HG03175 (cell line): Measurements from ENCODE around the gene GRIN2A.

ENCODE experiments used
- ATAC-seq: cut with Tn5 transposase; IDR thresholded peaks from one replicate; pipeline ENCODE4 v1.9.1; 2021; ENCODE audit warnings: mild to moderate bottlenecking, moderate library complexity; ENCODE audit not compliant: unreplicated experiment

GRIN2A gene

DNA sequence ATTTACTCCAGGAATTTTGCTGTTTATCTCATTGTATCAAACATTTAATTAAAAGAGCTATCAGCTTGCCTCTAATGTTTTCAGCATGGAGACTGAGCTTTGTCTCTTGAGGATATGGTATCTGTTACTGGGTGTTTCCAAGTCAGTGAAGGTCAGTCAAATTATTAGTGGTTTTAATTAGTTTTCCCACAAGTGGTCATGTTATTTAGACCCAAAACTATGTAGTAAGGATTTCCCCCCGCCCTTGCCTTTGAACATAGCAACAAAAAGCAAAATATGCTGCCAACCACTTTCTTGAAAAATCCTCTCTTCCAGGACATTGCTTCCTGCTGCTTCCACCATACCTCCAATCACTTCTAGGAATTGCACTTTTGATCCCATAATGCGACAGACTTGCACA lies 355.6 kb downstream of the GRIN2A start:
- no peak for ATAC-seq

DNA sequence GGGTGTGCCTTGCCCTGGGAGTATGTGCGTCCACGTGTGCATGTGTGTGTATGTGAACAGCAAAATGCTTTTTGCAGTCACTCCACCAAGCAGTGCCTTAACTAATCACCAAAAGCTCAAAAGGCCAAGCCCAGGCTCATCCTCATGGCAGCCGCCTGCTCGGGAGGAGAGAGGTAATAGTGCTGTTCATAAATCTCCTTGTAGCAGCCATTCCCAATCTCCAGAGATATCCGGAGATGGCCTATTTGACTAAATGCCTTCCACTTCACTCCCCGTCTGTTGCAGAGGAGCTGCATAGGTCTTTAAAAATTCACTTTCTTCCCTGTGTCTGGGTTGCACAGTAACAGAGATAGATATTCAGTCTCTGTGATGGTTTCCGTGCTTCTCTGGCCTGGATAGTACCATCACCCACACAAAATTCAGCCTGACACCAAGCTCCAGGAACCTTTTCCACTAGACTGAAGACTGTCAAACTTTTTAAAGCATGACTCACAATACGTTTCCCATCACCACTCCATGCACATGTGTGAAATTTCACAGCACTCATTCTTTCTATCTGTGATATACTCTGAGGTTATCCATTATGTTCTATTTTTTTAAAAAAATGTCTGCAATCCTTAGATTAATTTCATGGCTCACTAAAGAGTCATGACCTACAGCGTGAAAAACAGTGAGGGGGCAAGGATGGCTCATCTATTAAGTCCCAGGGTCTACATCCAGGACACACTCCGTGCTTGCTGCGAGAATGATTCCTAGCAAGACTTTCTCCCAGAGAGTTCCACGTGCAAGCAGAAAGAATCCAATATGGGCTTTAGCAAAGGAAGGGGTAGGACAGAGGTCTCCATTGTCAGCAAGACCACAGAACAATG lies 357.8 kb downstream of the GRIN2A start:
- ATAC-seq, result no peak

DNA sequence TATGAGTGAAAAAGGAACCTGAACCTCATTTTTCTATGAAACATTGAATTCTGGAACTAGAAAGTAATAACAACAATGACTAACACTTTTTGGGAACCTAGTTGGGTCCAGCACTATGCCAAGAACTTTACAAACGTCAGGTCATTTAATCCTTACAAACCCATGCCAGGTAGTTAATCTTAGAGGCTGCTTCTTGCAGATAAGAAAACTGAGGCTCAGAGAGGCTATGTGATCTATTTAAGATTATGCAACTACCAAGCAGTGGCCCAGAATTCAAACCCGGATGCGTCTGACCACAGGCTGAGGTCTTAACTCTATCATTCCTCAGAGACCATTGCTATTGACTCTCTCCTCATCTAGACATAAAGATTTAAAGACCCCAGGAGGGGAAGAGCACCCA lies 358.7 kb downstream of the GRIN2A start:
- no peak for ATAC-seq

DNA sequence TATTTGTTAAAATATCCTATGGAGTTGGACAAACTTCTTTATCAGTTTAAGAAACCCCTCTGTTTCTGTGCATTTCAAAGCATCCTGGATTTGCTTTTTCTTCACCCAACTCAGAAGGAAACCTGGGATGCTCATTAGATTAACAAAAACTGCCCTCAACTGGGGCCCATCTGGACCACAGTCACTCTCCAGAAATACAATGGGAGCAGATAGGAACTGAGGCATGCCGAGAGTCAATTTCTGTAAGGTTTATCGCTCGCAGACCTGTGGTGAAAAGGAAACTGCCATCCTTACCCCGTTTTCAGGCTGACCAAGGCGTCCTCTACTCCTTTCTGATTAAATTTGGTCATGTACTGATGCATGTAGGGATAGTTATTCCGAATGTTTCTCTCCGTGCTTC lies 360.3 kb downstream of the GRIN2A start:
- no peak for ATAC-seq

DNA sequence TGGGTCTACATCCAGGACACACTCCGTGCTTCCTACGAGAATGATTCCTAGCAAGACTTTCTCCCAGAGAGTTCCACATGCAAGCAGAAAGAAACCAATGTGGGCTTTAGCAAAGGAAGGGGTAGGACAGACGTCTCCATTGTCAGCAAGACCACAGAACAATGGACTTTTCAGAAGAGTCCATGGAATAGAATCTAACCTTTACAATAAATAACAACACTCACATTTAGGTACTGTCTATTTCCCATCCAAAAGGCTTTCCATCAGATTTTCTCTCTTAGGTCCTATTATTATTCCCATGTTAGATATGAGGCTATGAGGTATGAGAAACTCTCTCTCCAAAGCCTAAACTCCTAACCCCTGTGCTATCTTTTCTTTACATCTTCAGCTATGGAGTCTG lies 360.9 kb downstream of the GRIN2A start:
- ATAC-seq, result no peak

DNA sequence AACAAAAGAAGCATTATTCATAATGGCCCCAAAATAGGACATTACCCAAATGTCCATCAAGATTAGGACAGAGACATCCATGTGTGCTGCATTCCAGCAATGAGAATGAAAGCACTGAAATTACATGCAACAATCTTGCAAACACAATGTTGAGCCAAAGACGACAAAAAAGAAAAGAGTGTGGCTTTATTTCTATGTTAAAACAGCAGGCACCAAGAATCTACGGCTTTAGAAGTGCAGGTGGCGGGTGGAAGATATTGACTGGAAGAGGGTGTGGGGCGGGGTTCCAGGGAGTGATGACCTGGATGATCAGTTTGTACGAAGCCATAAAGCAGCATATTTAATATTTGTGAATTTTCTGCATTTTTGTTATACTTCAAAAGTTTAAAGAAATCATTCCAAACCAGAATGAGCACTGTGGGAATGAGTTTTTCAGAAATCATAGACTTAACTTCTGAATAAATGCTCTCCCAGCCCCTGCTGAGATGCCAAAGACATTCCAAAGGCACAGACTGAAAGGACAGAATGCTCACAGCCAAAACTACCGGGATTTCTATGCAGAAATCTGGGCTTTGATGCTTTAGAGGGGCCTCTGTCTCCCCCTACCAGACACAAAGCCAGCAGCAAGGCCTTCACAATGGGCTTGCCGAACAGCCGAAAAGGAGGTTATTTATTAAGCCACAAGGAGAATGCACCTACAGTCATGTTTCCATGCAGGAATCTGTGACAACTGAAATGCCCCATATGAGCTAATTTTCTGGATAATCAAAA lies 361.6 kb downstream of the GRIN2A start:
- ATAC-seq, result no peak

DNA sequence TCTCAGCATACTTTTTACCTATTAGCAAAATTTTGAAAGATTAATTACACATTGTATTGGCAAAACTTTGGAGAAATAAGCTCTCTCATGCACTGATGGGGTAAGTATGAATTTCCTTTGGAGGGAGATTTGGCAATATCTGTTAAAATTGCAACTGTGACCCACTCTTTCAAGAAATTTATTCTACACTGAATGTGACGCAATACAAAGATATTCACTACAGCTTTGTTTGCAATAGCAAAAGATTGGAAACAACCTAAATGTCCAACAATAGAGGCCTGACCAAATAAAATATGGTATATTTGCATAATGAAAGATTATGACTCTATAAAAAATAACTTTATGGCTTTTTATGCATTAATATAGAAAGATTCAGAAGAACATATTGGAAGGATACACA lies 363.5 kb downstream of the GRIN2A start:
- ATAC-seq, result no peak

DNA sequence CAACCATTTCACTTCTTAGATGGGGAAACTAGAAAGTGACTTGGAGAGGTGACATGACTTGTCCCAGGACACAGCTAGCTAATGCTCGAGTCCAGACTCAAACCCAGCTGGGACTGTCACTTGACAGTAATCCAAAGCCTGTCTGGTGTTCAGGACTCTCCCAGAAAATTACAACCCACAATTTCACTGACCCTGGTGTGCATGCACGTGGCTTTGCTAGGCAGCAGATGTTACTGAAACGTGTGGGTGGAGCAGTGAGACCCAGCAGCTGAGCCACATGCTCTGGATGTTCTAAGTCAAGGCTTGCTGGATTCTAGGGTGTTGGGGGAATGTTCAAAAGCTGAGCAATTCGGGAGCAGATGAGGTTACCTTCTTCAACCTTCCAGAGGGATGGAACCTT lies 364.6 kb downstream of the GRIN2A start:
- ATAC-seq, result no peak

DNA sequence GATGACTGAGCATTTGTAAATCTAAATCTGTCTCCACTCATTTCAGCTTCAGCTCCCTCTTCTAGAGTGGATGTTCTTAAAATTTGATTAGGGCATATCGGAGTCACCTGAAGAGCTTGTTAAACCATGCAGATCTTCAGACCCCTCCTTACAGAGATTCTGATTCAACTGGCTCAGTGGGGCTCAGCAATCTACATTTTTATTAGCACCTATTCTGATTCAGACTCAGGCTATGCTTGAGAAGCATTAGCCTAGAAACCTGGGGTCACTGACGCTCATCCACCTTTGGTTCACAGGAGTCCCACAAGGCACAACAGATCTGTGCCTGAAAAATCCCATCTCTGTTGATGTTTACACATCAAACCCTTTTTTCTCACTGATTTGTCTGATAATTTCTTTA lies 365.6 kb downstream of the GRIN2A start:
- no peak for ATAC-seq

DNA sequence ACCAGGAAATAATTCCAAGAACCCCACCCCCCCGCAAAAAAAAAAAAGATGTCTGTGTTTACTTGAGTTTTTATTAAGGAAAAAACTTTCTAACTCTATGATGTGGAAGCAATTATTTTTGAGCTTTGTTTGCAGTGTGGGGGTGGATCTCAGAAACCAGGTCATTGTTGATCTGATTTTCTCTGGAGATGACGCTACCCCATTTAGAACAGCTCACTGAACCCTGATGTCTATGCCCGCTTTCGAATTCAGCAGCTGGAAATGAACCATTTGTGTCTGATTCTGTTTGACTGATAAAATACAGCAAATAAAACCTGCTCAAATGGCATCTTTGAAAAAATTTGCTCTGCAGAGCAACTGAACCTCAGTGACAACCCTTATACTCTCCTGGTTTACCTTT lies 368.6 kb downstream of the GRIN2A start:
- no peak for ATAC-seq

DNA sequence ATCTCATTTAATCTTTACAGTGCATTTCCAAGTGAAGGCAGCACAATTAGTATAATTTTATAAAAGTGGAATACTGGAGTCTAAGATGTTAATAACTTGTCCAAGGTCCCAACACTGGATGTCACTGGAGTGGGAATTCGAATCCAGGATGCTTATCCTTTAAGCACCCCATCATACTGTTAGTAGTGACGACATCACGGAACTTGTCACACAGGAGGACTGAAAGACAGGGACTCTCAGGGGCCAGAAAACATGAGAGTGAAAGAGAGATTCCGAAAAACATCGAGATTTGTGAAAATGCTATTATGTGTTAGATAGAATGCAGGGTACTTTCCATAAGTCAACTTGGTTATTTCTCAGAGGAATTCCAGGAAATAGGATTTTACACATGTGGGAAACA lies 374.0 kb downstream of the GRIN2A start:
- no peak for ATAC-seq

DNA sequence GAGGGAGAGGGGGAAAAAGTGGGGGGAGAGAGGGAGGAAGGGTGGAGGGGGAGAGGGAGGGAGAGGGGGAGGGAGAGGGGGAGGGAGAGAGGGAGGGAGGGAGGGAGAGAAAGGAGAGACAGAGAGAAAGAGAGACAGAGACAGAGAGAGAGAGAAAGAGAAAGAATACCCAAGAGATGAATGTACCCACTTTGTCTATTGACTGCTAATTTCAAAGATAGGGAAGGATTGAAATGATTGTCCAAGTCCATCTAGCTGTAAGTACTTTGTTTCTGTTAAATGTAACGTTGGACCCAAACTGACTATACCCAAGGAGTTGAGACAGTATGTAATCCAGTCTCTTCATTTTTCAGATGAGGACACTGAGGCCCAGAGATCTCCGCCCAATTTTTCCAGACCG lies 374.9 kb downstream of the GRIN2A start:
- no peak for ATAC-seq

DNA sequence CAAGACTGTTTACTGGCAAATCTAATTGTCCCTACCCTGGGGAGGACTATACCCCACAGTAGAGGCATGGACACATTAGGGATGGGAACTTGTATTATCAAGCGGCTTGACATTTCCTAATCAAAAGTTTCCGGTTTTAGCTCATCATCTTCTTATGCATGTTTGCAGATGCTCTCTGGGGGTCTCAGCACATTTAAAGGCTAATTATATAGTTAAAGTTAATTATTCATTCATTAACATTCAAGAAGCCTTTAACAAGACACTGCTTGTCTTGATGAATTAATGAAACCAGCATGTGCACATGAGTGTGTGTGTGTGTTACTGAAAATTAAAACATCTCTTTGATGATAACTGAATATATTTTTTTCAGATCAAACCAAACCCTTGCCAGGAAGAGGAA lies 377.1 kb downstream of the GRIN2A start:
- no peak for ATAC-seq

DNA sequence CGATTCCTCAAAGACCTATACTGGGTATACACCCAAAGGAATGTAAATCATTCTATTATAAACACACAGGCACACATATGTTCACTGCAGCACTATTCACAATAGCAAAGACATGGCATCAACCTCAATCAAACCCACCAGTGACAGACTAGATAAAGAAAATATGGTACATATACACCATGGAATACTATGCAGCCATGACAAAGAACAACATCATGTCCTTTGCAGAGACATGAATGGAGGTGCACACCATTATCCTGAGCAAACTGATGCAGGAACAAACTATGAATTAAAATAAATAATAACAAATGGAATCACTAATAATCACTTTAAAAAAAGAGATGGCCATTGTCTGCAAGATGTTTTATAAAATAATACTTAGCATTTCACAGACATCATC lies 380.1 kb downstream of the GRIN2A start:
- ATAC-seq, result no peak

DNA sequence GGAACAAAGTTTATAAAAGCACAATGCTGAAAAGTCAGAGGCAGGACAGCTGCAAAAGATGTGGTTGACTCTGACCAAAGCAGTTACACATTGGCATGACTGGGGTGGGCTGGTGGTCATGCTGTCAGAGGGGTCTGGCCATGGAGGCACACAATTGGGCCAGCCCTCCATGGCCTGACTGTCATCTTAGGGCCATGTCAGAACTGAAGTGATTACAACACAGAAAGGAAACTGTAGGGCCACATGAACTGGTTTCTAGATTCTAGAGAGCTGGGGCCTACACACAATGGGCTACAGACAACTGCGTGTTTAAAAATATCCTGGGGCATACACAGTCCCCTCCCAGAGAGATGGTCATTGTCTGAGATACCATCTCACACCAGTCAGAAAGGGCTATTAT lies 380.6 kb downstream of the GRIN2A start:
- no peak for ATAC-seq

DNA sequence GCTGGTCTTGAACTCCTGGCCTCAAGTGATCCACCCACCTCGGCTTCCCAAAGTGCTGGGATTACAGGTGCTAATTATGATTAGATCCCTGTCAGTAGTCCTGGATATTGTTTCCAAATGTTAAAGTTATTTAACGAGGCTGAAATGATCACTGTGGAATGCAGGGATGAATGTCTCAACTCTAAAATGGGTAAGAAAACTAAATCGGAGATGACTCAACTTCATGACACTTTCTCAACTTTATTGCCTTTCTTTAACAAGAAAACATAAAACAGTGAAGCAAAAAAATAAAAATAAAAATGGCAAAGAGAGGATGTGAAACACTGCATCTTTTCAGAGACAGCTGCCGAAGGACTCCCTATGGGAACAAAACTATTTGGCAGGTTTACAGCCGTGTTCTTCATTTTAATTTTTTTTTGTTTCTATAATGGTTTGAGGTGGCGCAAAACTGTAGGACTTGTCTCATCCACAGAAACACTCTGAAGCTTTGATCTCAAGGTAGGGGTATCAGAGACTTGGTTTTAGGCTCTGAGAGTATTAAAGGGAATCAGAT lies 382.0 kb downstream of the GRIN2A start:
- ATAC-seq, result no peak

DNA sequence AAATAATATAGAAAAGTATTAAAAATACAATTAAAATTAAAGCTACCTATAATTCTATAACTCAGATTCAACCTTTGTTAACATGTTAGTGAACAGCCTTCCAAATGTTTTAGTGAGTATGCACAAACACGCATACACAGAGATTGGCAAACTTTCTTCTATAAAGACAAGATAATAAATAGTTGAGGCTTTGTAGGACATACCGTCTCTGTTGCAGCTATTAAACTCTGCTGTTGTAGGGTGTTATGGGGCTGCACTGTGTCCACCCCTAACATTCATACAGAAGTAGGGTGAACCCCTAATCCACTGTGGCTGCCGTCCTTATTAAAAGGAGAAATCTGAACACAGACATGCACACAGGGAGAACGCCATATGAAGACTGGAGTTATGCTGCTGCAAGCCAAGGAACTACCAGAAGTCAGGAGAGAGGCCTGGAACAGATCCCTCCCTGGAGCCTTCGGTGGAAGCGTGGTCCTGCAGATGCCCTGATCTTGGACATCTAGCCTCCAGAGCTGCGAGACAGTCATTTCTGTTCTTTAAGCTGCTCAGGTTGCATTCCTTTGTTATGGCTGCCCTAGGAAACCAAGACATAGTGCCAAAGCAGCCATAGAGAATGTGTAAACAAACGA lies 383.2 kb downstream of the GRIN2A start:
- ATAC-seq, result no peak

DNA sequence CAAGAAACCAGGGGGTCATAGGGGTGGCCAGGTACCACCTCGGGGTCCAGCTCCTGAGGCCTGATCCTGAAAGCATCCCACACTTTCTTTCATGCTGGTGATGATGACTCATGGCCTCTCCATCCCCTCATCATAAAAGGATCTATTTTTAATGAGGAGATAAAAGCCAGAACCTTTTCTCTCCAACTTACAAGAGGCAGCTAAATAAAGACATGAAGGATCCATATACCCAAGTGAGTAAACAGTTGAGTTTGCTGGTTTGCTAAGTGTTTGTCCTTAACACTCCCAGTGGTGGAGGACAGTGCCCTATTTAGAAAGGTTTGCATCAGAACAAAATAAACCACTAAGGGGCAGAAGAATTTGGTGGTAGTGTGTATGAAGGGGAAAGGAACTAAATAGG lies 383.8 kb downstream of the GRIN2A start:
- no peak for ATAC-seq

DNA sequence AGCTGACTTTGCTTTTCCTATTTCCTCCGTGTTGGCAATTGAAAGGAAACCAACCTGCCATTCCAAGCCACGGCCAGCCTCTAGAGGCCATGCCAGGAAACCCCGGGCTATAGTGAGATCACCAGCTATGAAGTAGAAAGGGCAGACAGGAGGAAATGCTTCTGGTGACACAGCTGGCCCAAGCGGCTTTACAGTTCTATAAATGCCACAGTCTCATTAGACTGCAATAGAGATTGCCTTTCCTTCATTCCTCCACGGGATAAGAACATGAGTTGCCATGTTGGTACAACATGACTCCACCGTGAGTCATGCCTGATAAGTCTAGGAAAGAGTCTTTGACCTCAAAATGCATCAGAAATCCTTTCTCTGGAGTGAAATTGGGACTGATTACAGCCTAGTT lies 384.9 kb downstream of the GRIN2A start:
- no peak for ATAC-seq

DNA sequence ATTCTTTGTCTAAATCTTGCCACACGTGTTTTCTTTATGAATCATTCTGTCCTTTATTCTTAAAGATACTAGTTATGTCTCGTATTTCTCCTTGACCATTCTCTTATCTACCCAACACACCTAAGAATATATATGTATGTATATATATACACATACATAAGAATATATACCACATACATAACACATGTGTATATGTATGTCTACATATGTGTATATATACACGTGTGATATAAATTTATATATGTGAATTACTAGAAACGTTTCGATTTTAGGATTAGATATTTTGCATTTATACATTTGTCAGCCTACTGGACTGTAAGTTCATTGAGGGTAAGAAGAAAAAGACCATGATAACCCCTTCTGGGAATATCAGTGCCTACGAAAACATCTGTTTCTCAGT lies 388.6 kb downstream of the GRIN2A start:
- no peak for ATAC-seq

DNA sequence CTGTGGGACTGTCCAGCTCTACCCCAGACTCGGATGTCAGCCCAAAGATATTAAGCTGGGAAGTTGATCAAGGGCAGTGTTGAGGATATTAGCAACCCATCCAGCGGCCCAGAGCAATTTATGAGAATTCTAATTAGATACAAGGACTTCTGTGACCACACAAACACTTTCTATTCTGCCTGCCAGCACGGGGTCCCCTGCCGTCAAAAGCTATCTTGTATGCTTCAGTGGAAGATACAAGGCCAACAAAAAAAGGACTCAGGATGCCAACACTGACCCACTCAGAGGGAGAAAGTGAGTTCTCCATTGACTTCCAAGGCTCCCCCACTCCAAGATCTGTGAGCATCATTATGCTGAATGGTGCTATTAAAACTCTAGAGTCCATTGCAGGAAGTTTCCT lies 390.7 kb downstream of the GRIN2A start:
- ATAC-seq, result no peak

DNA sequence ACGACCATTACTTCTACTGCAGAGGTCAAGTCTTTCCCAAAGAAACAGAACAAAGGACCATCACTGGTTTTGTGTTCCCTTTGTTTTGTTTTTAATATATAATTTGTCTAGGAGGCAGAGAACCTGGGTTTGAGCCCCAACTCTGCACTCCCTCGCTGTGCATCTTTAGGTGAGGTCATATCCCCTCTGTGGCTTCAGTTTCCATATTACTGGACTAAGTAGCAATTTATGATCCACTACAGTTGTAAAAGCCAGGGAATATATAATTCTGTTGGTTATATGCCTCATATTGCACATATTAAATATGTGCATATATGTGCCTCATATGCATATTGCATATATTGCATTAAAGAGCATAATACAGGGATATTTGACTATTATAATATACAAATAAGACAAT lies 392.0 kb downstream of the GRIN2A start:
- no peak for ATAC-seq
